Measurements from ENCODE around the gene PTPRM. TPM values are rescaled to one million over a fixed set of nuclear protein-coding genes. Genes with fewer than 3 reads are reported as not detected.

The PTPRM gene
- total and polyA plus RNA-seq, 2 of the 8 experiments (the other 6 are each of a cell fraction or from before 2014, with no cell fraction given) = 4.1 to 7.0 TPM

DNA sequence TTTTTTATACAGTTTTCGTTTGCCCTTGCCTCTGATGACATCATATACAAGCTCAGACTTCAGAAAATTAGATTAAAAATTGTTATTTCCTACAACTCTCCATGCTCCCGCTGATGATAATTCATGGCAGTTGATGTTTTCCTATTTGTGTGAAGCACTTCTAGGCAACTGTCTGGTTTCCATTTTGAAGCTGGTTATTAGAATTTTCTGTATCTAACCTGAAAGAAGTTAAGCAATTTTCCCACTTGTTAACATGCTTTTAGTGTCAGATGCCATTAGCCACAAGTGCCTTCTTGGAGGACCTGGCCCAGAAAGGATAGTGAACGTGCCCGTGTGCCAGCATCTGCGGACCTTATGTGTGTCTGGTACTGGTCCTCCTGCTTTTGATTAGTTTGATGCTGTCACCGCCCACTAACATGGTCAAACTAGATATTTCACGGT is 694.6 kb downstream of the PTPRM start:
- Histone ChIP-seq H2AK5ac (ENCODE audit: low read depth, low read length) (no peak overlapping the region), H3K79me2 (ENCODE audit: control insufficient read depth in 1 of 2, insufficient read depth in 2 of 2, low read length in 2 of 2) (no peaks in the 10 kb centered on the region), H3K36me3 (ENCODE audit: control insufficient read depth in 2 of 4, insufficient read depth in 4 of 4, low read length in 3 of 4) (no peaks in the 10 kb centered on the region), H3K79me1 (ENCODE audit: low read depth, low read length) (no peaks in the 10 kb centered on the region), H3K27me3 (replicated peaks in 1 of 4; ENCODE audit: control insufficient read depth in 3 of 4, extremely low read depth in 1 of 4, insufficient read depth in 3 of 4, low read length in 3 of 4) (no peaks in the 10 kb centered on the region), H4K20me1 (replicated peaks in 1 of 2; ENCODE audit: control insufficient read depth in 1 of 2, insufficient read depth in 2 of 2, low read length in 2 of 2) (no peaks in the 10 kb centered on the region), H2BK20ac (ENCODE audit: low read length) (no peak overlapping the region), H3K4me3 (ENCODE audit: extremely low read depth in 1 of 4, insufficient read depth in 2 of 4, low read depth in 3 of 4, low read length in 4 of 4) (no peak overlapping the region), H3K9me3 (ENCODE audit: insufficient read depth in 2 of 2, low read depth in 1 of 2, low read length in 1 of 2) (no peaks in the 10 kb centered on the region), H3K4ac (replicated peaks; ENCODE audit: insufficient read length, low read depth, low read length) (no peak overlapping the region), H4K8ac (ENCODE audit: extremely low read depth, insufficient read depth, low read length) (no peak overlapping the region), H3K4me2 (ENCODE audit: insufficient read depth in 1 of 2, low read depth in 2 of 2, low read length in 2 of 2) (no peak overlapping the region), H2BK12ac (ENCODE audit: low read depth, low read length) (no peak overlapping the region), H2BK120ac (replicated peaks; ENCODE audit: low read depth, low read length) (no peak overlapping the region), H3K27ac (ENCODE audit: low read depth, low read length) (no peak overlapping the region), H3K14ac (ENCODE audit: insufficient read length) (no peak overlapping the region), H3K4me1 (replicated peaks in 1 of 4; ENCODE audit: control insufficient read depth in 3 of 4, insufficient read depth in 4 of 4, low read length in 3 of 4) (peaks cover 0 to 8% (median 3%) of the 10 kb centered on the region in 4 experiments; a peak in 6 of 7 replicates), H2BK5ac (ENCODE audit: low read depth, low read length) (no peak overlapping the region), H2BK15ac (ENCODE audit: low read length) (no peak overlapping the region), H3K23ac (ENCODE audit: insufficient read length) (no peak overlapping the region), H4K5ac (ENCODE audit: insufficient read length, low read depth, low read length) (no peak overlapping the region), H4K91ac (replicated peaks; ENCODE audit: insufficient read length, low read length) (no peak overlapping the region), H3K56ac (replicated peaks; ENCODE audit: insufficient read length, low read depth, low read length) (no peak overlapping the region), H3K18ac (ENCODE audit: extremely low read depth, low read length) (no peak overlapping the region), H2AFZ (ENCODE audit: low read length) (no peak overlapping the region), H3K23me2 (ENCODE audit: low read depth, low read length) (no peaks in the 10 kb centered on the region), H3K9ac (replicated peaks in 1 of 4; ENCODE audit: extremely low read depth in 1 of 4, low read depth in 3 of 4, low read length in 3 of 4) (no peak overlapping the region)
- POLR2A ChIA-PET (ENCODE audit: partially characterized antibody) = no interaction called here
- 93% methylated on average over 7 of the region's 7 CpGs; no CpG with 5 or more reads in 1 of the 2 experiments for WGBS, 2 experiments (ENCODE audit: extremely low coverage in 1 of 2, insufficient coverage in 1 of 2, insufficient read length in 1 of 2, insufficient replicate concordance in 2 of 2, low coverage in 1 of 2, low lambda C conversion rate in 2 of 2, missing lambda C conversion rate in 1 of 2)
- TF ChIP-seq GABPA (IDR thresholded peaks at IDR 0.05; ENCODE audit: borderline replicate concordance, insufficient read depth, low read length) (no peak), SRF (IDR thresholded peaks at IDR 0.05; ENCODE audit: low read depth, low read length) (no peak), CREB1 (IDR thresholded peaks at IDR 0.05) (no peak), TBP (IDR thresholded peaks at IDR 0.05; ENCODE audit: low read depth, low read length) (no peak), RAD21 (IDR thresholded peaks at IDR 0.05 in 1 of 2, conservative IDR thresholded peaks at IDR 0.05 in 1 of 2; ENCODE audit: low read depth in 2 of 2, low read length in 2 of 2) (no peak), SIRT6 (IDR thresholded peaks at IDR 0.05; ENCODE audit: low read length) (no peak), EZH2 (IDR thresholded peaks at IDR 0.05; ENCODE audit: low read depth, low read length, severe bottlenecking) (no peak), FOSL1 (IDR thresholded peaks at IDR 0.05; ENCODE audit: insufficient read depth, low read depth, low read length) (no peak), CHD2 (IDR thresholded peaks at IDR 0.05; ENCODE audit: low read length) (no peak)
- CTCF ChIA-PET (ENCODE audit: partially characterized antibody) = interaction anchor here (1.6 kb wide), 1 partner anchor 472 kb away, joined by 4 read pairs; no protein-coding TSS in a partner anchor
- DNase-seq (ENCODE audit: low read depth in 1 of 2, low spot score in 2 of 2) (no peak), FAIRE-seq (peak; percentile 45)
